GM06990 (cell line): ENCODE data around the gene ILK.

Experiments
- DNase-seq: peaks from one replicate; pipeline ENCODE4 v3.0.0-alpha.2; 2011; ENCODE audit not compliant: insufficient read length; ENCODE audit errors: extremely low read depth
- H3K27me3 ChIP-seq: replicated peaks from 2 replicates; pipeline ENCODE4 v1.6.0; 2011; ENCODE audit warnings: low read length; ENCODE audit not compliant: control insufficient read depth, insufficient read depth
- H3K36me3 ChIP-seq: 2 replicates; pipeline ENCODE4 v1.5.1; 2011; ENCODE audit warnings: low read length; ENCODE audit not compliant: control insufficient read depth, insufficient read depth
- H3K4me3 ChIP-seq: replicated peaks from 2 replicates; pipeline ENCODE4 v1.5.1; 2011; ENCODE audit warnings: low read depth, mild to moderate bottlenecking, control low read depth, low read length
- CTCF ChIP-seq: IDR thresholded peaks from 2 replicates; pipeline ENCODE4 v1.5.1; 2011; ENCODE audit warnings: low read length, control low read depth, mild to moderate bottlenecking, inconsistent platforms; ENCODE audit not compliant: insufficient read depth, poor library complexity, severe bottlenecking

Gene ILK

GRCh38 chr11:6658647-6659046 is 55.1 kb downstream of the ILK start:
- Histone ChIP-seq H3K4me3 (no peak overlapping the region), H3K36me3 (no peaks in the 10 kb centered on the region), H3K27me3 (peaks cover 5% of the 10 kb centered on the region)
- no peak for DNase-seq
- TF ChIP-seq CTCF: no peak
